ENCODE measurements around the gene ECM1.

Gene ECM1

DNA sequence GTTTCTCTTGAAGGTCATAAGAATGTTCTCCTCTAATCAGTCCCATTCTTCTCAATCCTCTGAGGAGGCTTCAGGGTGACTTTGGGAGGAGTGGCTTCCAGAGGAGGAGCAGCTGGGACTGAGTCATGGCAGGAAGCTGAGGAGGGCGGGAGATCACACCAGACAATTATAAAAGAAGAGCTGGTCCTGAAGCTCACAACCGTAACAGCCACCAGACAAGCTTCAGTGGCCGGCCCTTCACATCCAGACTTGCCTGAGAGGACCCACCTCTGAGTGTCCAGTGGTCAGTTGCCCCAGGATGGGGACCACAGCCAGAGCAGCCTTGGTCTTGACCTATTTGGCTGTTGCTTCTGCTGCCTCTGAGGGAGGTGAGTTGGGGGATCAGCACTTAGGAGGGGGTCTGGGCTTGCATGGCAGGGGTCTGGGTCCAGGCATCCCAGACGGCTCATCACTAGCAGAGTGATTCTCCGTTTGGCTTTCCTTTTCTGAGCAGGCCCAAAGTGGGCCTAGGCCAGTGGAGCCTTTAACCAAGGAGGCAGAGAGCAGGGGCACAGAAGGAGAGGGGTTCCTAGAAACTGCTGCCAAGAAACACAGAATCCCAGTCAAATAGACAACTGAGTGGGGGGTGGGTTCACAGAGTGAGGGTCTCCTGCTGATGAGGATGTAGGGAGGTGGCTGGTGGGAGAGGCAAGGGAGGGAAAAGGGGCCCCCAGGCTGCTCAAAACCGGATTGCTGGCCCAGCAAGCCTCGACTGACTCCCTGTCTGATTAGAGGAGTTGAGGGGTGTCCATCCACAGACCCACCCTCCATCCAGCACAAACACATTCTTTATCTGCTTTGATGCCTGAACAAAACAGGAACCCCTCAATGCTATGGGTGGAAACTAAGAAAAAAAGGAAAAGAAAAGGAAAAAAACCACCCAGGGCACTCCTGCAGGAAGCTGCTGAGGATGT lies at the start of gene ECM1:
Gene ECM1 (plus strand): TSS at position 198 of the 953 bp plus-strand sequence. CDS start 101 bp downstream, at position 299.
- DNase-seq = peak; percentile 79

GRCh38 chr1:150464422-150464826 lies 43.5 kb upstream of the ECM1 start:
- DNase-seq = peak; percentile 71

DNA sequence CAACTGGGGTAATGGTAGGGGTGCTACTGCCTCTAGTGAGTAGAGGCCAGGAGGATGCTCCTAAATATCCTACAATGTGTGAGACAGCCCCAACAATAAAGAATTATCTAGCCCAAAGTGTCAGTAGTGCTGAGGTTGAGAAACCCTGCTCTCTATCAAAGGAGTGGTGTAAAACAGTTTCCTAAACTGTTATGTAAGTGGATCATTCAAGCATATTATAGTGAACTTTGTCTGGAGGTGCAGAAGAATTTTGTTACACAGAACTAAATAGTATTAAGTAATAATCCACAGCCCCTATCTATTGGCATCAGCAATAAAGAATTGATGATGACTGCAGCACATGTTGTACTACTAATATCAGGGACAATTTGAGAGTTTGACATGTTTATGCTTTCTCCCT lies 40.9 kb upstream of the ECM1 start:
- no peak for DNase-seq

GRCh38 chr1:150469291-150469690 lies 38.6 kb upstream of the ECM1 start:
- no peak for DNase-seq

- no peak for DNase-seq
These were observed 35.2 kb upstream of the ECM1 start for GRCh38 chr1:150472601-150473200.

- DNase-seq = no peak
These were observed 34.2 kb upstream of the ECM1 start for GRCh38 chr1:150473659-150474058.

GRCh38 chr1:150474869-150475268 lies 33.0 kb upstream of the ECM1 start:
- no peak for DNase-seq

- DNase-seq = no peak
These were observed 31.2 kb upstream of the ECM1 start for GRCh38 chr1:150476754-150477153.

GRCh38 chr1:150477320-150477719 lies 30.6 kb upstream of the ECM1 start:
- DNase-seq = no peak

- DNase-seq = no peak
These were observed 30.2 kb upstream of the ECM1 start for GRCh38 chr1:150477733-150478132.

DNA sequence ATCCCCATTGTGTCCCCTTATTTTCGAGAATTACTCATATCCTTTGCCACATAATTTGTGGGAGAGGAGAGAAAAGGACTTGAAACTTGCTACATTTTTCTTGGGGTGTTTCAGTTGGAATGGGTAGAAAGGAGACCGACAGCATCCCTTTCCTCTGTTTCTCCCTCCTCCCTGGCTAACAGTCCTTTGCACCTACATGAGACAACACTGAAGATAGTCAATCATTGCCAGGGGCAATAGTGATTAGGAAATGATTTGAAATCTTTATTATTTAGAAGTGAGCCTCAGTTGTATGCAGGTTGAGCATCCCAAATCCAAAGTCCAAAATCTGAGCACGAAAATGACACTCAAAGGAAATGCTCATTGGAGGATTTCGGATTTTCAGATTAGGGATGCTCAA lies 28.5 kb upstream of the ECM1 start:
- no peak for DNase-seq

DNA sequence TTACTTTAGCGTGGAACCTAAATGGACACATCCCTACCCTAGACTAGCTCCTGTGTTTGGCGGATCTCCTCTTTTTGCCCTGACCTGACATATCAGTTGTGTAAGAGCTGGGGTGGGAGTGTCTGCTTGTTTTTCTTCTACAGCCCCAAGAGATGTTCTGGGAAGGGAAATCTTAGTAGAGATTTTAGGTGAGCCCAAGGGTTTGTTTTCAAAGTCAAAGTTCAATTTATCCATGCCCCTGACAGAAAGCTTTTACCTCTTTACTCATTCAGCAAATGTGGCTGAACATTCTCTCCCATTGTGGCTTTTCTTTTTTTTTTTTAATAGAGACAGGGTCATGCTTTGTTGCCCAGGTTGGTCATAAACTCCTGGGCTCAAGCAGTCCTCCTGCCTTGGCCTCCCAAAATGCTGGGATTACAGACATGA lies 28.0 kb upstream of the ECM1 start:
- no peak for DNase-seq

DNA sequence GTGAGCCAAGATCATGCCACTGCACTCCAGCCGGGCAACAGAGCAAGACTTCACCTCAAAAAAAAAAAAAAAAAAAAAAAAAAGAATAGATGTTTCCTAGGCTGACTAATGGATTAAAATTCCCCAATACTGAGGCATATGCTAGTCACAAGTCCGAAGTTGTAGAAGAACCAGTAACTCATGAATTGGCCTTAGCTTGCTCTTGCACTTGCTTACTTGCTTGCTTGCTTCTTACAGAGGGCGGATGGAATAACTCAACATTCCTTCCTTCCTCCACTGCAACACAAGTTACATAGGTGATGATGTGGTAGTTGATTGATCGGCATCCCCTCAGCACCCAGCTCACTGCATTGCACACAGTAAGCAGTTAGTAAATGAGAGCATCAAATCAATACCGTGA lies 23.5 kb upstream of the ECM1 start:
- no peak for DNase-seq

DNA sequence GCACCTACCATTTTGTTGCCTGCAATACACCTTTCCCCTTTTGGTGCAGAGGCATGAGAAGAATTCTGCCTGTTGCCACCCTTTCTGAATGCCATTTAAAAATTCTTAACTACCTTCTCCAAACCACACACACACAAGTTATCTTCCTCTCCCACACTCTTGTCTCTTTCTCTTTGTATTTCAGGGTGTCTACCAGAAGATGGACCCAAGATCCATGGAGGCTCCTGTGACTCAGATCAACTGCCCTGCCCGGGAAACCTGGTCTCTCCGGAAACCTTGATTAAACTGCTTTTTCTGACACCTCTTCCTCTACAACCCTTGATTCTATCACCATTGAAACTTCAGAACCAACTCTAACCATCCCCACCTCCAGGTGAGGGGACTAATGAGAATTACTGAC lies 23.0 kb upstream of the ECM1 start:
- DNase-seq = no peak

DNA sequence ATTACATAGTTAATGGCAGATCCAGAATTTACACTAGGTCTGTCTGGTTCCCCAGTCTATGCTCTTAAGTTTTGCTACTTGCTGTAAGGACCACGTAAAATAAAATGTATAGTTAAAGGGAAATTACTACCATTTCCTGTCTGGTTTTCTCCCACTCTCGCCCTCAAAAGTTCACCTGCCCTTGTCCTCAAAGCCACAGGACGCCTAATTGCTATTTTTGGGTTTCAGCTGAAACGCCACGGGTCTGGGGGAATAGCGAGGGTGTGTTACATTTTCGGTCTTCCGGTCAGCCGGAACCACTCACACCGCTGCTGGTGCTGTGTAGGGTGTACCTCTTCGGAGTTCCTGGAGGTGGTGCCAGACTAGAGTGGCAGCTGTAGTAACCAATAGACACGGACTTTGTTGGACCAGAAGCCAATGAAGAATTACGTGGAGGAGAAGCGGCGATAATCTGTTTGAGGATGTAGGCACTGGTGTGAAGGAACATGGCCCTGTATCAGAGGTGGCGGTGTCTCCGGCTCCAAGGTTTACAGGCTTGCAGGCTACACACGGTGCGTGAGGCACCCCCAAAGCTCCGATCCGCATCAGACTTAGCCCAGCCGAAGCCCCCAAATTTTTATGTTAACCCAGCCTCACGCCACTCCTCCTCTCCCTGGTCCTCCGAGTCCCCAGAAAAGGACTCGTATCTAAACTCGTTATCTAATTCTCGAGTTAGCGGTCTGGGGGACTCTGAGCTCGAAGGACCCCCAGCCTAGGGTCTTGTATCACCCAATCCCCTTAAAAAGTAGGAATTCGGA lies 20.7 kb upstream of the ECM1 start, which contains the start of gene TARS2:
Gene TARS2 (plus strand): TSS at position 454 of the 797 bp plus-strand sequence. CDS start 32 bp downstream, at position 486.
- peak; percentile 99 for DNase-seq

DNA sequence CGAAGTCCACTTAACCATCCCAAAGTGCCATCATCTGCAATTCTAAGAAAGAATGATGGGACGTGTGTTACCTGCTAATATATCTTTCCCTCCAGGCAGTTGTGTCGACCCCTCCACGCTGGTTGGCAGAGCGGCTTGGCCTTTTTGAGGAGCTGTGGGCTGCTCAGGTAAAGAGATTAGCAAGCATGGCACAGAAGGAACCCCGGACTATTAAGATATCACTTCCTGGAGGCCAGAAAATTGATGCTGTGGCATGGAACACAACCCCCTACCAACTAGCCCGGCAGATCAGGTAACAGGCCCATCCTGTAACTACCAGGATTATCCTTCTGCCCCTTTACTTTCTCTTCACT lies 20.2 kb upstream of the ECM1 start:
- no peak for DNase-seq

DNA sequence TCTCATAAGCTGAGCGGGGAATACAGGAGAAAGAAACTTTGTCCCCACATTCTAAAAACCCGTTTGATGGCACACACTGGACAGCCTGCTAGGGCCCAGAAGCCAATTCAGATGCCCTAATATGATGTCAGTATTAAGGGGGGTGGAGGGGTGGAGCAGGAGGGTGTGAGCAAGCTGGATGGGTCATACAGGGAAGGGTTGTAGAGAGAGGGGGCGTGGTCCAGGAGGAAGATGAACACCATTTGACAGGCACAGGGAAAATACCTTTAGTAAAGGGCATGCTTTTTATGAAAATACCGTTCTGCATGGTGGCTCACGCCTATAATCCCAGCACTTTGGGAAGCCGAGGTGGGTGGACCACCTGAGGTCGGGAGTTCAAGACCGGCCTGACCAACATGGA lies 14.7 kb upstream of the ECM1 start:
- no peak for DNase-seq

- no peak for DNase-seq
These were observed 9.6 kb upstream of the ECM1 start for GRCh38 chr1:150498342-150498741.

DNA sequence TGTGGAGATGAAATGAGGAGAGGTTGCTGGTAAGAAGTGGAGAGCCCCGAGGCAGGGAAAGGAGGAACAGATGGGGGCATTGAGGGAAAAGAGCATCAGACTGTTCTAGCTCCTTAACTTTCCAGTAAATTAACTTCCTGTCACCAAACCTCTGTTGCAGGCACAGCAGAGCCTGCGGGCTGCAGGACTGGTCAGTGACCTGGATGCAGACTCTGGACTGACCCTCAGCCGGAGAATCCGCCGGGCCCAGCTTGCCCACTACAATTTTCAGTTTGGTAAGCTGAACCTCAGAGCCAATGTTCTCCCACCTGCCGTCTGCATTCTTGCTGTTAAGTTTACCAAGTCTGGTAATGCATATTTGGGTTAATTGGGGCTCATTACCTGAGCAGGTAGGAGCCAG lies 2.5 kb upstream of the ECM1 start:
- DNase-seq = no peak

DNA sequence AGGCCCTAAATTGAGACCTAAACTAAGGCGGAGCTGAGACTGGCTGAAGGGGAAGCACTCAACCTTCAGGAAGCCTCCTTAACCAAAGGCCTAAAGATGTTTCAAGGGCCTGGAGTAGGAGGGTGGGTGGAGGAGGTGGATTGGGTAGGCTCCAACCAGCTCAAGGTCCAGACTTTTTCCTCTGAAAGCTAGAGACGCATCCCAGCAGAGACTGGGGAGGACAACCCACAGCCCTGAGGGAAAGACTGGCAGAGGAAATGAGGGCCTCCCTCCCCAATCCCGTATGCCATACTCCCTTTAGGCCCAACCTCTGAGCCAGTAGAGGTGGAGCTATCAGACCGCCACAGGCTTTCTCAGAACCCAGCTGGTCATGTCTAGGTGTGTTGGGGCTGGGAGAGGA lies 1.1 kb downstream of the ECM1 start:
- DNase-seq = no peak

GRCh38 chr1:150511551-150511950 lies 3.6 kb downstream of the ECM1 start:
- no peak for DNase-seq

GRCh38 chr1:150511985-150512660 lies 4.2 kb downstream of the ECM1 start:
- DNase-seq = no peak

- DNase-seq = no peak
These were observed 4.9 kb downstream of the ECM1 start for GRCh38 chr1:150512846-150513245.
